AG09319 (cell line): Measurements from ENCODE around the gene THSD4.
A peak's percentile ranks its signal among the peaks of the same experiment; 100 is the strongest.
"Not testable (repeated sequence)": the region's sequence is repeated elsewhere in the genome, so short reads cannot be mapped to it uniquely, and the experiment has no call there.

Source experiments
- DNase-seq: peaks from one replicate; pipeline ENCODE4 v3.0.0-alpha.2; 2010; ENCODE audit warnings: low read depth; ENCODE audit errors: extremely low read depth
- TF ChIP-seq, protein P1 (sequence below): IDR thresholded peaks from 2 replicates; pipeline ENCODE4 v1.5.1; 2011; ENCODE audit warnings: low read depth, mild to moderate bottlenecking, inconsistent platforms, low read length, moderate library complexity

THSD4 gene

DNA sequence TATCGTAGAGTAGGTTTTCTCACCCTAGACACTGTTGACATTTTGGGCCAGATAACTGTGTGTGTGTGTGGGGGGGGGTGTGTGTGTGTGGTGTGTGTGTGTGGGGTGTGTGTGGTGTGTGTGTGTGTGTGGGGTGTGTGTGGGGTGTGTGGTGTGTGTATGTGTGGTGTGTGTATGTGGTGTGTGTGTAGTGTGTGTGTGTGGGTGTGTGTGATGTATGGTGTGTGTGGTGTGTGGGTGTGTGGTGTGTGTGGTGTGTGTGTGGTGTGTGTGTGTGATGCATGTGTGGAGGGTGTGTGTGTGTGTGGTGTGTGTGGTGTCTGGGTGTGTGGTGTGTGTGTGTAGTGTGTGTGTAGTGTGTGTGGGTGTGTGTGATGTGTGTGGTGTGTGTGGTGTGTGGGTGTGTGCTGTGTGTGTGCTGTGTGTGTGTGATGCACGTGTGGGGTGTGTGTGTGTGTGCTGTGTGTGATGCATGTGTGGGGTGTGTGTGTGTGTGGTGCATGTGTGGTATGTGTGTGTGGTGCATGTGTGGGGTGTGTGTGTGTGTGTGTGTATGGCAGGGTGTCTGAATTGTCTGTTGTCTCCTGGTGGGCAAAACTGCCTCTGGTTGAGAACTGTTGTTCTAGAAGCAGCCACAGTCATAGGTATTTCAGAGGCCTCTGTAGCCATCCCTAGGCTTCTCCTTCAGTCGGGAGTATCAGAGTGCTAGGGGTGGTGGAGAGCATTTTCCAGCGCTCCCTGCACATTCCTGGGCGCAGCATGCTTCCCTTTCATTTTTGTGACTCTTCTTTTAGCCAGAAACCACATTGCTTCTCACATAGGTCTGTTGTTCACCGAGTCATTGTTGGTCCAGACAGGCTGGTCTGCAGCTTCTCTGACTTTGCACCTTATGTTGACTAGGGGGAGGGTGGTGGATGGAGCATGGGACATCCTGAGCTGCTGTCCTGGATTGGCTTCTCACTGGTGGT lies 84.4 kb downstream of the THSD4 start:
- no peak for DNase-seq
- TF ChIP-seq, protein P1, sequence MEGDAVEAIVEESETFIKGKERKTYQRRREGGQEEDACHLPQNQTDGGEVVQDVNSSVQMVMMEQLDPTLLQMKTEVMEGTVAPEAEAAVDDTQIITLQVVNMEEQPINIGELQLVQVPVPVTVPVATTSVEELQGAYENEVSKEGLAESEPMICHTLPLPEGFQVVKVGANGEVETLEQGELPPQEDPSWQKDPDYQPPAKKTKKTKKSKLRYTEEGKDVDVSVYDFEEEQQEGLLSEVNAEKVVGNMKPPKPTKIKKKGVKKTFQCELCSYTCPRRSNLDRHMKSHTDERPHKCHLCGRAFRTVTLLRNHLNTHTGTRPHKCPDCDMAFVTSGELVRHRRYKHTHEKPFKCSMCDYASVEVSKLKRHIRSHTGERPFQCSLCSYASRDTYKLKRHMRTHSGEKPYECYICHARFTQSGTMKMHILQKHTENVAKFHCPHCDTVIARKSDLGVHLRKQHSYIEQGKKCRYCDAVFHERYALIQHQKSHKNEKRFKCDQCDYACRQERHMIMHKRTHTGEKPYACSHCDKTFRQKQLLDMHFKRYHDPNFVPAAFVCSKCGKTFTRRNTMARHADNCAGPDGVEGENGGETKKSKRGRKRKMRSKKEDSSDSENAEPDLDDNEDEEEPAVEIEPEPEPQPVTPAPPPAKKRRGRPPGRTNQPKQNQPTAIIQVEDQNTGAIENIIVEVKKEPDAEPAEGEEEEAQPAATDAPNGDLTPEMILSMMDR = no peak

DNA sequence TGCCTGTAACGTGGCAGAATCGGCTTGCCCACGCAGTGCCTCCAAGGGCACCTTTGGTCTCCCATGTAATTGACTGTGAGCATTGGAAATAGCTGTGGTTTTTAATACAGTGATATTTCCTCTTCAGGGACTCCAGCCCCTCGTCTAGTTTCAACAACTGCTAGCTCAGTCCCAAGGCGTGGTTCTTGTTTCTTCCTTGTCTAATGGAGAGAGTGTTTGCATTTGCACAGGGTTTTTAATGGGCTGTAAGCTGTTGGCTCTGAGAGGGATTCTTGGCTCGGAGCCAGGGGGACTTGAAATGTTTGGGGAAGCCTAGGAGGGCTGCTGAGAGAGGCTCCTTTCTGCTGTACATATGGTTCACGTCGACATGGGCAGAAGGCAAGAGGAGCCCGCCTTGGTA lies 86.2 kb downstream of the THSD4 start:
- TF ChIP-seq, protein P1 = no peak
- DNase-seq = no peak

DNA sequence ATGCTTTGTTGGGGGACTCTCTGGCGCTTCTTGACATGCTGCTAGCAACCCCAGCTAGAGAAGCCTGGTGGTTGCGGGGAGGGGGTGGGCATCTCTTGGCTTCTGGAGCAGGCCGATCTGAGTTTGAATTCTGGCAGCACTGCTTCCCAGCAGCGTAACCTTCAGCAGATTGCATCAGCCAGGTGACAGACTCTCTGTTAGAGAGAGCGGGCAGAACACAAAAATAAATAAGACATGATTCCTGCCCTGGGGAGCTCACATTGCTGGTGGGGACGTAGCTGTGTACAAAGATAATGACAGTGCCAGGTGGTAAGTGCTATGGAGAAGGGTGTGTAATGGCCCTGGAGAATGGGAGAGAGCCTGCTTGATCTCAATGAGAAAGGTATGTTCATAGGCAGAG lies 87.4 kb downstream of the THSD4 start:
- TF ChIP-seq, protein P1 = no peak
- no peak for DNase-seq

DNA sequence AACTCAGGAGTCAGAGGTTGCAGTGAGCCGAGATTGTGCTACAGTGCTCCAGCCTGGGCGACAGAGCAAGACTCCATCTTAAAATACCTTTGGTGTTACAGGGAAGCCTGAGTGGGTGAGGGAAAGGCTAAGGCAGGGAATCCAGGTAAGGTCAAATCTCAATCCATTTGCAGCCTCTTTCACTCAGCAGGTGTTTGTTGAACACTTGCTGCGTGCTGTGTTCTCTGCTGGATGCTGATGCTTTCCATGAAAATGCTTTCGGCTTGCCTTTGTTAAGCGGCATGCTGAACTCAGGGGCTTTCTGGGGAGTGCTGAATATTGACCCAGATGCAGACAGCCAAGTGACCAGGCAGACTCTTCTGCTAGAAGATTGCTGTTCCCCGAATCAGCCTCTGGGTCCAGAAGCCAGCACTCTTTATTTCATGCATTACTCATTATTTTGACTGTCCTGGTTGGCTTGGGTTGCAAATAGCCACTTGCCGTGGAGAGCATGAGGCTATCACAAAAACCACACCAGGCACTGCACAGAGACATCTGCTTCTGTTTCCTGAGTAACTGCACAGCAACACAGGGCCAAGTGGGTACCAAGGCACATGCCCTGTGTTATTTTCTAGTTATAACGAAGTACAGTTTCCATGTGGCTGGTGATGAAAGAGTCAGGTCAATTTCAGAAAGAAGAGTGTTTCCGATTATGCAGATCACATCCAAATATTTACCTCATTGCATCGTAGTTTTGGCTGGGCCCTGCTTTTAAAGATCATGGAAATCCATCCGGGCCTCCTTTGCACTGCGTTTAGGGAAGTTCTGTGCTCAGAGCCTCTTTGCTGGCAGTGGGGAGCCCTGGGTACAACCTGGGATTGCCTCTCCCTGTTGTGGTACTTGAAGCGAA lies 88.6 kb downstream of the THSD4 start:
- TF ChIP-seq, protein P1 = no peak
- peak; percentile 32 for DNase-seq

DNA sequence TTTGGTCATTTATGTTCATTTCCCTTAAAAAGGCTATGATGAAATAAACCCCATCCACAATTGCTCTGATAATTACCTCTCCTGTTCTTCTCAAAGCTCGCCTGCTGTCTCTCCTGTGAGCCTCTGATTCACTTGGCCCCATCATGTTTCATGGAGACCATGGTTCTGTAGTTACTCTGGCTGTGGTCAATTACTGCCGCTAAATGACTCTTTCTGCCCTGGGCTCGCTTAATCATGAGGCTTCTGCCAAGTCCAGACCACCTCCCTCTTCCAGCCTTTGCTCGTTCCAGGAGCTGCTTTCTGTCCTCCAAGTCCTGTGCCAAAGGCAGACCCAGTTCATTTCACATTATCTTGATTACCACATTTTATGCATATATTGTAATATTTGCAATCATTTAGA lies 91.9 kb downstream of the THSD4 start:
- DNase-seq = no peak
- TF ChIP-seq, protein P1 = no peak

DNA sequence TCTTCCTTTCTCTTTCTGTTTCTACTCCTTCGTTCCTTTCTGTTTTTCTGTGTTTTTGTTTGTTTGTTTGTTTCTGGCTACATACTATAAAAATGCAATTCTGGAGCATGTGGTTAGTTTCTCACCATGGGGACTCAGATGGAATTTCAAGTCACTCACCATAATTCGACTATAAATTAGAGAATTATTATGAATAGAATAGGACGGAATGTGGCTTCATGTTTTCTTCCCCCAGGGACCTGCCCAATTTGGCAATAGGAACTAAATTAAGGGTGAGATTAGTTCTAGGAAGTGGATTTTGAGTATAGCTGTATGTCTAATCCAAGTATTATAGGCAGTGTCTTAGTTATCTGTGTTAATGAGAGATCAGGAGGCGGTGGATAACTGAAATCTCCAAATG lies 96.9 kb downstream of the THSD4 start:
- no peak for DNase-seq
- TF ChIP-seq, protein P1 = no peak

DNA sequence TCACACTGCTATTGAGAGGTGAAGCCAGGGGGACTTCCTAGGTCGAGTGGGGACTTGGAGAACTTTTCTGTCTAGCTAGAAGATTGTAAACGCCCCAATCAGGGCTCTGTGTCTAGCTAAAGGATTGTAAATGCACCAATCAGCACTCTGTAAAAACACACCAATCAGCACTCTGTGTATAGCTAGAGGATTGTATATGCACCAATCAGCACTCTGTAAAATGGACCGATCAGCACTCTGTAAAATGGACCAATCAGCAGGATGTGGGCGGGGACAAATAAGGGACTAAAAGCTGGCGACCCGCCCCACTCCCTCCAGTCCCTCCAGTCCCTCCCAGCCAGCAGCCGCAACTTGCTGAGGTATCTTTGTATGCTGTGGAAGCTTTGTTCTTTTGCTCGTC lies 98.7 kb downstream of the THSD4 start:
- not testable (repeated sequence) for DNase-seq
